Suprapubic skin (tissue), 4 donors: ENCODE results near the gene IFI27.

Experiments
- EP300 ChIP-seq: sonication (generic); formaldehyde crosslinking; IDR thresholded peaks from one replicate; pipeline ENCODE4 v1.6.1; 2017; ENCODE audit warnings: antibody characterized with exemption
- POLR2AphosphoS5 ChIP-seq, 3 donors: sonication (generic); formaldehyde crosslinking; IDR thresholded peaks; one replicate each; pipeline ENCODE4 v1.6.1; 2017; ENCODE audit warnings: antibody characterized with exemption in 3 of 3
- TF ChIP-seq, protein P1 (sequence below), 2 donors: fragments of 200-600 bp in 1 of 2; fragments of 450-650 bp in 1 of 2; sonication (generic) in 1 of 2; IDR thresholded peaks; one replicate each; pipeline ENCODE4 v1.5.1; 2016 to 2019; ENCODE audit warnings: antibody characterized with exemption in 2 of 2, mild to moderate bottlenecking in 1 of 2, moderate library complexity in 1 of 2

DNA sequence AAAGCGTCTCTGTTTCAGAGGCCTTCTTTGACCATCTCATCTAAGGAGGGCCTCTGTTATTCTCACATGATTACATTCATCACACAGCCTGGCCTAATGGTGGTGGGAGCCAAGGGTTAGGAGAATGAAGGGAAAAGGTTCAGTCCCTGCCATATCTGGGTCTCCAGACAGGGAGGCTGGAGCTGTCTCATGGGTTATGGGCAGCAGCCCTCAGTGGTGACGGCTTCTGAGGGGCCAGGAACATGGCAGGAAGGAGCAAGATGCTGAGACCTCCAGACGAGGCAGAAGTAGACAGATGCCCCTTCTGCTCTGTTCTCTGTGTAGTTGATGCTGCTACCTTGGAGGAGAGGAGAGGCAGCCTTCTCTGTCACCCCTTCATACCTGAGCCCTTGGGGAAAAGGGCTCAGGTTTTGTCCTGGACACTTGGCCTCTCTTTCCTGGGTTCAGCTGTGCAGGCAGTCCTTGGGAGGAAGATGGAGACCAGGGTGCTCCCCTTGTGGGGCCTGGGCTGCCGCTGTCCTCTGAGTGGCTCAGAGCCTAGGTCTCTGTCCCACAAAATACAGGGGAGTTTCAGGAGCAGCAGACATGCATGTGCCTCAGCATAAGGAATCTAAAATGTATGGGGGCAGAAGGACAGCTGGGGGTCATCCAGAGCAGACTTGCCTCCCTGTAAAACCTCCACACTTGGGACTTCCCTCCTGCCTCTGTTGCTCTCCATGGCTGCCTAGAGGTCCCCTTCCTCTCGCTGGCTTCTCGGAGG, 15.3 kb downstream of the IFI27 start:
- TF ChIP-seq, protein P1, sequence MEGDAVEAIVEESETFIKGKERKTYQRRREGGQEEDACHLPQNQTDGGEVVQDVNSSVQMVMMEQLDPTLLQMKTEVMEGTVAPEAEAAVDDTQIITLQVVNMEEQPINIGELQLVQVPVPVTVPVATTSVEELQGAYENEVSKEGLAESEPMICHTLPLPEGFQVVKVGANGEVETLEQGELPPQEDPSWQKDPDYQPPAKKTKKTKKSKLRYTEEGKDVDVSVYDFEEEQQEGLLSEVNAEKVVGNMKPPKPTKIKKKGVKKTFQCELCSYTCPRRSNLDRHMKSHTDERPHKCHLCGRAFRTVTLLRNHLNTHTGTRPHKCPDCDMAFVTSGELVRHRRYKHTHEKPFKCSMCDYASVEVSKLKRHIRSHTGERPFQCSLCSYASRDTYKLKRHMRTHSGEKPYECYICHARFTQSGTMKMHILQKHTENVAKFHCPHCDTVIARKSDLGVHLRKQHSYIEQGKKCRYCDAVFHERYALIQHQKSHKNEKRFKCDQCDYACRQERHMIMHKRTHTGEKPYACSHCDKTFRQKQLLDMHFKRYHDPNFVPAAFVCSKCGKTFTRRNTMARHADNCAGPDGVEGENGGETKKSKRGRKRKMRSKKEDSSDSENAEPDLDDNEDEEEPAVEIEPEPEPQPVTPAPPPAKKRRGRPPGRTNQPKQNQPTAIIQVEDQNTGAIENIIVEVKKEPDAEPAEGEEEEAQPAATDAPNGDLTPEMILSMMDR (IDR thresholded peaks at IDR 0.05) = no peak
- TF ChIP-seq EP300 (no peak), POLR2AphosphoS5 (IDR thresholded peaks at IDR 0.05) (no peak)
